H9 (cell line): ENCODE results near the gene ZMPSTE24. TPM values are rescaled to one million over a fixed set of nuclear protein-coding genes. Genes with fewer than 3 reads are reported as not detected.

ENCODE experiments used
- DNase-seq: peaks from one replicate; pipeline ENCODE4 v3.0.0-alpha.2; 2017
- H2AFZ ChIP-seq: one replicate; pipeline ENCODE4 v1.6.1; 2013; ENCODE audit warnings: mild to moderate bottlenecking, low read length, control low read depth, moderate library complexity
- H2AK5ac ChIP-seq: 2 replicates; pipeline ENCODE4 v1.6.1; 2013; ENCODE audit warnings: low read length, control low read depth, mixed read lengths; ENCODE audit not compliant: insufficient read length
- H2BK120ac ChIP-seq: one replicate; pipeline ENCODE4 v1.6.1; 2013; ENCODE audit warnings: low read depth, mild to moderate bottlenecking, low read length, control low read depth, inconsistent platforms; ENCODE audit not compliant: poor library complexity, severe bottlenecking
- H2BK12ac ChIP-seq: 2 replicates; pipeline ENCODE4 v1.6.1; 2013; ENCODE audit warnings: low read length, control low read depth, mixed read lengths, low read depth; ENCODE audit not compliant: insufficient read length
- H2BK15ac ChIP-seq: 2 replicates; pipeline ENCODE4 v1.6.1; 2013; ENCODE audit warnings: low read depth, low read length, control low read depth
- H2BK20ac ChIP-seq: one replicate; pipeline ENCODE4 v1.6.1; 2013; ENCODE audit warnings: low read depth, mild to moderate bottlenecking, low read length, control low read depth, inconsistent platforms; ENCODE audit not compliant: poor library complexity, severe bottlenecking
- H2BK5ac ChIP-seq: 2 replicates; pipeline ENCODE4 v1.6.1; 2013; ENCODE audit warnings: low read length, control low read depth, mixed read lengths; ENCODE audit not compliant: insufficient read length
- H3K14ac ChIP-seq: 2 replicates; pipeline ENCODE4 v1.6.1; 2013; ENCODE audit warnings: low read length, control low read depth; ENCODE audit not compliant: insufficient read depth
- H3K18ac ChIP-seq: 2 replicates; pipeline ENCODE4 v1.6.1; 2013; ENCODE audit warnings: low read depth, mild to moderate bottlenecking, mixed read lengths, low read length, control low read depth; ENCODE audit not compliant: insufficient read length
- H3K23ac ChIP-seq: 2 replicates; pipeline ENCODE4 v1.6.1; 2013; ENCODE audit warnings: low read length, control low read depth, mixed read lengths, low read depth; ENCODE audit not compliant: insufficient read length
- H3K23me2 ChIP-seq: 2 replicates; pipeline ENCODE4 v1.6.1; 2013; ENCODE audit warnings: low read depth, mild to moderate bottlenecking, mixed read lengths, low read length, control low read depth; ENCODE audit not compliant: insufficient read length, poor library complexity, severe bottlenecking
- H3K27ac ChIP-seq: 2 replicates; pipeline ENCODE4 v1.5.1; 2013; ENCODE audit warnings: low read length, control low read depth, mixed read lengths, low read depth; ENCODE audit not compliant: insufficient read length
- H3K27me3 ChIP-seq: 2 replicates; pipeline ENCODE4 v1.6.1; 2013; ENCODE audit warnings: low read length, control low read depth, inconsistent platforms; ENCODE audit not compliant: insufficient read depth
- H3K4ac ChIP-seq: 2 replicates; pipeline ENCODE4 v1.6.1; 2013; ENCODE audit warnings: low read depth, mild to moderate bottlenecking, control low read depth, inconsistent platforms, low read length, moderate library complexity
- H3K4me1 ChIP-seq: 2 replicates; pipeline ENCODE4 v1.6.1; 2013; ENCODE audit warnings: low read length, control low read depth, inconsistent platforms; ENCODE audit not compliant: insufficient read depth
- H3K4me2 ChIP-seq: 2 replicates; pipeline ENCODE4 v1.6.1; 2013; ENCODE audit warnings: low read length, control low read depth, mixed read lengths; ENCODE audit not compliant: insufficient read length, insufficient read depth
- H3K56ac ChIP-seq: 2 replicates; pipeline ENCODE4 v1.6.1; 2013; ENCODE audit warnings: low read depth, mild to moderate bottlenecking, mixed read lengths, low read length, control low read depth; ENCODE audit not compliant: insufficient read length
- H3K79me1 ChIP-seq: 2 replicates; pipeline ENCODE4 v1.6.1; 2013; ENCODE audit warnings: low read depth, mild to moderate bottlenecking, moderate library complexity, low read length, control low read depth, inconsistent platforms; ENCODE audit not compliant: insufficient read depth, poor library complexity, severe bottlenecking
- H3K79me2 ChIP-seq: 2 replicates; pipeline ENCODE4 v1.6.1; 2013; ENCODE audit warnings: low read length, control low read depth, inconsistent platforms; ENCODE audit not compliant: insufficient read depth
- H3K9ac ChIP-seq: 2 replicates; pipeline ENCODE4 v1.6.1; 2013; ENCODE audit warnings: low read length, control low read depth, mixed read lengths; ENCODE audit not compliant: insufficient read length; ENCODE audit errors: extremely low read depth
- H3K9me3 ChIP-seq: one replicate; pipeline ENCODE4 v1.6.1; 2013; ENCODE audit warnings: low read depth, low read length, inconsistent platforms; ENCODE audit not compliant: control insufficient read depth
- H3T11ph ChIP-seq: one replicate; pipeline ENCODE4 v1.6.1; 2013; ENCODE audit warnings: mild to moderate bottlenecking, low read length, control low read depth, inconsistent platforms
- H4K20me1 ChIP-seq: one replicate; pipeline ENCODE4 v1.6.1; 2013; ENCODE audit not compliant: control insufficient read depth, insufficient read length, insufficient read depth
- H4K5ac ChIP-seq: 2 replicates; pipeline ENCODE4 v1.6.1; 2013; ENCODE audit warnings: low read depth, mild to moderate bottlenecking, mixed read lengths, low read length, control low read depth; ENCODE audit not compliant: insufficient read length
- H4K8ac ChIP-seq: replicated peaks from 2 replicates; pipeline ENCODE4 v1.6.1; 2013; ENCODE audit warnings: low read length, control low read depth, mixed read lengths, low read depth; ENCODE audit not compliant: insufficient read length
- H4K91ac ChIP-seq: 2 replicates; pipeline ENCODE4 v1.6.1; 2013; ENCODE audit warnings: low read depth, mild to moderate bottlenecking, moderate library complexity, mixed read lengths, low read length, control low read depth; ENCODE audit not compliant: insufficient read length
- H3K27ac Mint-ChIP-seq, 3 experiments: 2 replicates in 2 of 3; 3 replicates in 1 of 3; pipeline ENCODE4 v1.8.0; 2020 to 2021; ENCODE audit warnings: mixed read lengths in 3 of 3, mild to moderate bottlenecking in 1 of 3, moderate library complexity in 1 of 3
- H3K27me3 Mint-ChIP-seq: 2 replicates; pipeline ENCODE4 v1.8.0; 2021; ENCODE audit warnings: low read depth, mild to moderate bottlenecking, moderate library complexity, mixed read lengths
- H3K36me3 Mint-ChIP-seq, 3 experiments: 2 replicates in 2 of 3; 3 replicates in 1 of 3; pipeline ENCODE4 v1.8.0; 2020 to 2021; ENCODE audit warnings: low read depth in 3 of 3, mixed read lengths in 3 of 3; ENCODE audit not compliant: insufficient read depth in 1 of 3
- H3K4me1 Mint-ChIP-seq, 2 experiments: 2 replicates each; pipeline ENCODE4 v1.8.0; 2020; ENCODE audit warnings: mixed read lengths in 2 of 2
- H3K4me3 Mint-ChIP-seq, 2 experiments: 2 replicates in 1 of 2; 3 replicates in 1 of 2; pipeline ENCODE4 v1.8.0; 2020 to 2021; ENCODE audit warnings: mild to moderate bottlenecking in 2 of 2, mixed read lengths in 2 of 2, moderate library complexity in 1 of 2
- H3K9me3 Mint-ChIP-seq, 2 experiments: 2 replicates in 1 of 2; 3 replicates in 1 of 2; pipeline ENCODE4 v1.8.0; 2020; ENCODE audit warnings: mild to moderate bottlenecking in 2 of 2, mixed read lengths in 2 of 2, moderate library complexity in 1 of 2
- WGBS: extraction: QIAGEN DNeasy Blood & Tissue Kit; methylation state at CpG from one replicate; pipeline ENCODE4 v1.1.7; 2013; ENCODE audit warnings: missing lambda C conversion rate, low lambda C conversion rate, mixed read lengths; ENCODE audit not compliant: insufficient read length; ENCODE audit errors: extremely low coverage; 5-methylcytosine and 5-hydroxymethylcytosine counted together
- total RNA-seq: library from RNA; stranded (reverse); gene quantifications from 2 replicates; pipeline ENCODE4 v1.2.1, GENCODE V29; 2021
- TF ChIP-seq, protein P1 (sequence below): fragments of 200-600 bp; sonication (generic); conservative IDR thresholded peaks from 3 replicates; pipeline ENCODE4 v1.8.0; 2021; ENCODE audit warnings: antibody characterized with exemption, mild to moderate bottlenecking

ZMPSTE24 gene
- total RNA-seq, 1 experiment from 2014 or later, result 47.6 TPM

DNA sequence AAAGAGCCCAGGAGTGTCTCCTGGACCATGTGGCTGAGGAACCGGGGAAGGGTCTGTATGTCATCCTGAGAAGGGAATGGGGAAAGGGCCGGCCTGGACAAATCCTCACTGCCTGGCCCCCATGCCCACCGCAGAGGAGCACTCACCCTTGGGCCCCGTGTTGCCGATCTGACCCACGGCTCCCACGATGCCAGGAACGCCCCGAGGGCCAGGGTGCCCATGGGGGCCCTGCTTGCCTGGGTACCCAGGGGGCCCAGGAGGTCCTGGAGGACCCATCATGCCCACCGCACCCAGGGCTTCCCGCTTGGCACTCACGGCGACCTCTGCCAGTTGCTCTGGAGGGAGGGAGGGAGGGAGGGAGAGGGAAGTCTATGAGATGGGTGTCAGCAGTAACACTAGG is 44.4 kb downstream of the ZMPSTE24 start:
- Histone ChIP-seq H3K14ac (no peak overlapping the region), H3T11ph (no peak overlapping the region), H2AFZ (no peak overlapping the region), H3K18ac (no peak overlapping the region), H2BK15ac (no peak overlapping the region), H3K9me3 (no peaks in the 10 kb centered on the region), H3K27me3 (no peaks in the 10 kb centered on the region), H2BK12ac (no peak overlapping the region), H3K27ac (no peak overlapping the region), H3K23ac (no peak overlapping the region), H4K5ac (no peak overlapping the region), H3K56ac (no peak overlapping the region), H2BK20ac (no peak overlapping the region), H3K79me1 (no peaks in the 10 kb centered on the region), H3K9ac (no peak overlapping the region), H4K8ac (no peak overlapping the region), H4K91ac (no peak overlapping the region), H2AK5ac (no peak overlapping the region), H4K20me1 (no peaks in the 10 kb centered on the region), H3K23me2 (no peaks in the 10 kb centered on the region), H3K79me2 (no peaks in the 10 kb centered on the region), H3K4ac (no peak overlapping the region), H3K4me1 (no peaks in the 10 kb centered on the region), H2BK120ac (no peak overlapping the region), H2BK5ac (no peak overlapping the region), H3K4me2 (no peak overlapping the region)
- TF ChIP-seq, protein P1, sequence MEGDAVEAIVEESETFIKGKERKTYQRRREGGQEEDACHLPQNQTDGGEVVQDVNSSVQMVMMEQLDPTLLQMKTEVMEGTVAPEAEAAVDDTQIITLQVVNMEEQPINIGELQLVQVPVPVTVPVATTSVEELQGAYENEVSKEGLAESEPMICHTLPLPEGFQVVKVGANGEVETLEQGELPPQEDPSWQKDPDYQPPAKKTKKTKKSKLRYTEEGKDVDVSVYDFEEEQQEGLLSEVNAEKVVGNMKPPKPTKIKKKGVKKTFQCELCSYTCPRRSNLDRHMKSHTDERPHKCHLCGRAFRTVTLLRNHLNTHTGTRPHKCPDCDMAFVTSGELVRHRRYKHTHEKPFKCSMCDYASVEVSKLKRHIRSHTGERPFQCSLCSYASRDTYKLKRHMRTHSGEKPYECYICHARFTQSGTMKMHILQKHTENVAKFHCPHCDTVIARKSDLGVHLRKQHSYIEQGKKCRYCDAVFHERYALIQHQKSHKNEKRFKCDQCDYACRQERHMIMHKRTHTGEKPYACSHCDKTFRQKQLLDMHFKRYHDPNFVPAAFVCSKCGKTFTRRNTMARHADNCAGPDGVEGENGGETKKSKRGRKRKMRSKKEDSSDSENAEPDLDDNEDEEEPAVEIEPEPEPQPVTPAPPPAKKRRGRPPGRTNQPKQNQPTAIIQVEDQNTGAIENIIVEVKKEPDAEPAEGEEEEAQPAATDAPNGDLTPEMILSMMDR, result no peak
- Mint-ChIP-seq H3K27me3 (no peaks in the 10 kb centered on the region; the same call in 1 of the 2 replicates), H3K27ac (no peak overlapping the region), H3K4me3 (no peak overlapping the region), H3K36me3 (0 out of 7 replicates have a peak, but pooled peaks cover 0 to 3% (median 0%) of the 10 kb centered on the region in 3 experiments), H3K9me3 (no peaks in the 10 kb centered on the region), H3K4me1 (no peaks in the 10 kb centered on the region; a peak in 1 of 4 replicates)
- no CpG with 5 or more reads among the region's 13 CpGs for WGBS
- no peak for DNase-seq
